Tibial nerve (tissue), 4 donors: ENCODE measurements around the gene CEP76. TPM values are rescaled to one million over a fixed set of nuclear protein-coding genes. Genes with fewer than 3 reads are reported as not detected.
"Not testable (repeated sequence)": the region's sequence is repeated elsewhere in the genome, so short reads cannot be mapped to it uniquely, and the experiment has no call there.

Experiments
- DNase-seq, 2 donors: peaks; one replicate each; pipeline ENCODE4 v3.0.0-alpha.2; 2019; ENCODE audit warnings: low spot score in 2 of 2
- H3K27ac ChIP-seq, 4 donors: fragments of 200-600 bp; sonication (generic) in 3 of 4; one replicate each; pipeline ENCODE4 v1.5.1; 2017 to 2019; ENCODE audit warnings: mild to moderate bottlenecking in 1 of 4
- H3K27me3 ChIP-seq, 2 donors: fragments of 200-600 bp; sonication (generic) in 1 of 2; one replicate each; pipeline versions ENCODE4 v1.5.1 to v1.6.0; 2017 to 2019
- H3K36me3 ChIP-seq, 3 donors: fragments of 200-600 bp; sonication (generic); one replicate each; pipeline ENCODE4 v1.5.1; 2018 to 2019
- H3K4me1 ChIP-seq, 4 donors: fragments of 200-600 bp; sonication (generic) in 3 of 4; one replicate each; pipeline ENCODE4 v1.5.1; 2017 to 2019
- H3K4me3 ChIP-seq, 4 donors: fragments of 200-600 bp; sonication (generic) in 3 of 4; one replicate each; pipeline ENCODE4 v1.5.1; 2017 to 2019; ENCODE audit warnings: mild to moderate bottlenecking in 1 of 4, moderate library complexity in 1 of 4
- H3K9me3 ChIP-seq, 4 donors: fragments of 200-600 bp; sonication (generic) in 3 of 4; one replicate each; pipeline ENCODE4 v1.5.1; 2017 to 2019
- CTCF ChIP-seq, 5 experiments: fragments of 200-600 bp in 3 of 5; fragments of 450-650 bp in 2 of 5; sonication (generic) in 3 of 5; IDR thresholded peaks; one replicate each; pipeline ENCODE4 v1.5.1; 2016 to 2019; ENCODE audit warnings: antibody characterized with exemption in 5 of 5, mild to moderate bottlenecking in 3 of 5, moderate library complexity in 2 of 5
- EP300 ChIP-seq, 2 donors: sonication (generic); formaldehyde crosslinking; IDR thresholded peaks; one replicate each; pipeline ENCODE4 v1.6.1; 2017; ENCODE audit warnings: antibody characterized with exemption in 2 of 2, mild to moderate bottlenecking in 1 of 2
- POLR2A ChIP-seq, 2 donors: fragments of 450-650 bp; IDR thresholded peaks; one replicate each; pipeline ENCODE4 v1.6.1; 2017; ENCODE audit warnings: antibody characterized with exemption in 2 of 2, mild to moderate bottlenecking in 2 of 2, moderate library complexity in 2 of 2
- WGBS, 2 donors: methylation state at CpG; one replicate each; pipeline ENCODE4 v1.1.5; 2018; 5-methylcytosine and 5-hydroxymethylcytosine counted together
- total RNA-seq, 4 donors: library from RNA; depleted of rRNA; stranded (reverse); fragments of >200 nt; gene quantifications; one replicate each; pipeline ENCODE4 v1.1.0, GENCODE V29; 2016

The CEP76 gene
- total RNA-seq, 4 donors from 2014 or later, result 3.1 to 13.6 (median 9.8) TPM

GRCh38 chr18:12645751-12646203, 56.7 kb downstream of the CEP76 start:
- Histone ChIP-seq H3K36me3 (no peaks in the 10 kb centered on the region), H3K4me1 (peaks cover 0 to 41% (median 9%) of the 10 kb centered on the region in 4 donors), H3K9me3 (no peaks in the 10 kb centered on the region), H3K27me3 (no peaks in the 10 kb centered on the region), H3K4me3 (no peak overlapping the region), H3K27ac (peak overlapping the region in 2 of 4 donors; percentile 60 to 73)
- TF ChIP-seq EP300 (IDR thresholded peaks at IDR 0.05), result peak in 1 of 2 donors; percentile 39
- TF ChIP-seq POLR2A (IDR thresholded peaks at IDR 0.05), result no peak
- TF ChIP-seq CTCF (IDR thresholded peaks at IDR 0.05), result no peak
- WGBS, 2 donors, result 55% methylated on average over 10 of the region's 10 CpGs
- no peak for DNase-seq

- Histone ChIP-seq H3K27me3 (no peaks in the 10 kb centered on the region), H3K27ac (peak overlapping the region in 2 of 4 donors; percentile 60 to 73), H3K9me3 (no peaks in the 10 kb centered on the region), H3K4me1 (peaks cover 0 to 40% (median 8%) of the 10 kb centered on the region in 4 donors), H3K4me3 (no peak overlapping the region), H3K36me3 (no peaks in the 10 kb centered on the region)
- DNase-seq, result no peak
- TF ChIP-seq EP300 (IDR thresholded peaks at IDR 0.05) (no peak), POLR2A (IDR thresholded peaks at IDR 0.05) (no peak), CTCF (IDR thresholded peaks at IDR 0.05) (no peak)
Measured at GRCh38 chr18:12645254-12645653, 57.3 kb downstream of the CEP76 start.

- Histone ChIP-seq H3K27ac (peak overlapping the region in 1 of 4 donors; percentile 26), H3K4me1 (peaks cover 0 to 40% (median 8%) of the 10 kb centered on the region in 4 donors)
- not testable (repeated sequence) for H3K27me3 ChIP-seq, H3K4me3 ChIP-seq, H3K36me3 ChIP-seq, DNase-seq, H3K9me3 ChIP-seq
- 96% methylated on average over 5 of the region's 5 CpGs for WGBS, 2 donors
Measured at GRCh38 chr18:12643756-12644155, 58.8 kb downstream of the CEP76 start.

- Histone ChIP-seq H3K27me3 (no peaks in the 10 kb centered on the region), H3K4me3 (no peak overlapping the region), H3K36me3 (no peaks in the 10 kb centered on the region), H3K27ac (no peak overlapping the region), H3K4me1 (peaks cover 0 to 44% (median 8%) of the 10 kb centered on the region in 4 donors), H3K9me3 (no peaks in the 10 kb centered on the region)
- no peak for DNase-seq
- no peak for TF ChIP-seq POLR2A (IDR thresholded peaks at IDR 0.05)
- TF ChIP-seq EP300 (IDR thresholded peaks at IDR 0.05), result no peak
- TF ChIP-seq CTCF (IDR thresholded peaks at IDR 0.05), result no peak
- WGBS, 2 donors, result 90 to 93% methylated on average over 6 of the region's 6 CpGs
Measured at GRCh38 chr18:12640881-12641200, 61.7 kb downstream of the CEP76 start.

GRCh38 chr18:12639990-12640880, 62.3 kb downstream of the CEP76 start:
- no peak for DNase-seq
- Histone ChIP-seq H3K4me3 (no peak overlapping the region), H3K9me3 (no peaks in the 10 kb centered on the region), H3K27ac (no peak overlapping the region), H3K36me3 (no peaks in the 10 kb centered on the region), H3K4me1 (peaks cover 0 to 38% (median 5%) of the 10 kb centered on the region in 4 donors), H3K27me3 (no peaks in the 10 kb centered on the region)
- 82 to 84% methylated on average over 5 of the region's 5 CpGs for WGBS, 2 donors
- TF ChIP-seq EP300 (IDR thresholded peaks at IDR 0.05) (no peak), CTCF (IDR thresholded peaks at IDR 0.05) (no peak), POLR2A (IDR thresholded peaks at IDR 0.05) (no peak)
